Nephron (organoid): Measurements from ENCODE around the gene POLE.

Source experiments
- H3K27ac Mint-ChIP-seq, 3 experiments: 2 replicates each; pipeline ENCODE4 v1.8.0; 2020; ENCODE audit warnings: mixed read lengths in 3 of 3, mild to moderate bottlenecking in 2 of 3, moderate library complexity in 1 of 3
- H3K27me3 Mint-ChIP-seq: 2 replicates; pipeline ENCODE4 v1.8.0; 2021; ENCODE audit warnings: low read depth, mild to moderate bottlenecking, moderate library complexity, mixed read lengths
- H3K36me3 Mint-ChIP-seq: 2 replicates; pipeline ENCODE4 v1.8.0; 2020; ENCODE audit warnings: low read depth, mixed read lengths
- H3K4me1 Mint-ChIP-seq: 2 replicates; pipeline ENCODE4 v1.8.0; 2020; ENCODE audit warnings: mixed read lengths
- H3K4me3 Mint-ChIP-seq, 3 experiments: 2 replicates each; pipeline ENCODE4 v1.8.0; 2020; ENCODE audit warnings: mild to moderate bottlenecking in 3 of 3, mixed read lengths in 3 of 3, moderate library complexity in 2 of 3
- H3K9me3 Mint-ChIP-seq: 2 replicates; pipeline ENCODE4 v1.8.0; 2020; ENCODE audit warnings: mixed read lengths
- CTCF ChIP-seq, 3 experiments: fragments of 200-600 bp; sonication (generic); IDR thresholded peaks; one replicate each; pipeline ENCODE4 v1.5.0; 2021; ENCODE audit warnings: antibody characterized with exemption in 3 of 3; ENCODE audit not compliant: unreplicated experiment in 3 of 3

POLE gene

GRCh38 chr12:132646850-132647249 lies 40.3 kb downstream of the POLE start:
- Mint-ChIP-seq H3K27me3 (no peaks in the 10 kb centered on the region), H3K27ac (no peak overlapping the region), H3K36me3 (peaks cover 43% of the 10 kb centered on the region), H3K9me3 (no peaks in the 10 kb centered on the region), H3K4me3 (no peak overlapping the region), H3K4me1 (no peaks in the 10 kb centered on the region)
- no peak for TF ChIP-seq CTCF (IDR thresholded peaks at IDR 0.05; ENCODE audit: unreplicated experiment in 3 of 3)

GRCh38 chr12:132642846-132643835 lies 44.0 kb downstream of the POLE start:
- H3K36me3 Mint-ChIP-seq: peaks cover 55% of the 10 kb centered on the region
- no peak for TF ChIP-seq CTCF (IDR thresholded peaks at IDR 0.05; ENCODE audit: unreplicated experiment in 3 of 3)
- H3K4me3 Mint-ChIP-seq: no peak overlapping the region
- no peak overlapping the region for H3K27ac Mint-ChIP-seq
- H3K4me1 Mint-ChIP-seq: peaks cover 7% of the 10 kb centered on the region
- no peaks in the 10 kb centered on the region for H3K9me3 Mint-ChIP-seq
- no peaks in the 10 kb centered on the region for H3K27me3 Mint-ChIP-seq

- H3K27me3 Mint-ChIP-seq: no peaks in the 10 kb centered on the region
- H3K9me3 Mint-ChIP-seq: no peaks in the 10 kb centered on the region
- no peak for TF ChIP-seq CTCF (IDR thresholded peaks at IDR 0.05; ENCODE audit: unreplicated experiment in 3 of 3)
- H3K27ac Mint-ChIP-seq: no peak overlapping the region
- no peak overlapping the region for H3K4me3 Mint-ChIP-seq
- H3K36me3 Mint-ChIP-seq: peaks cover 57% of the 10 kb centered on the region
- peaks cover 7% of the 10 kb centered on the region for H3K4me1 Mint-ChIP-seq
Measured at GRCh38 chr12:132641811-132642650, 45.1 kb downstream of the POLE start.

- no peaks in the 10 kb centered on the region for H3K27me3 Mint-ChIP-seq
- H3K27ac Mint-ChIP-seq: no peak overlapping the region
- H3K4me3 Mint-ChIP-seq: no peak overlapping the region
- TF ChIP-seq CTCF (IDR thresholded peaks at IDR 0.05; ENCODE audit: unreplicated experiment in 3 of 3): no peak
- H3K36me3 Mint-ChIP-seq: peaks cover 63% of the 10 kb centered on the region
- no peaks in the 10 kb centered on the region for H3K9me3 Mint-ChIP-seq
- H3K4me1 Mint-ChIP-seq: peaks cover 7% of the 10 kb centered on the region
Measured at GRCh38 chr12:132640936-132641335, 46.2 kb downstream of the POLE start.

GRCh38 chr12:132639956-132640520 lies 47.1 kb downstream of the POLE start:
- H3K4me3 Mint-ChIP-seq: no peak overlapping the region
- H3K27me3 Mint-ChIP-seq: peaks cover 3% of the 10 kb centered on the region
- TF ChIP-seq CTCF (IDR thresholded peaks at IDR 0.05; ENCODE audit: unreplicated experiment in 3 of 3): no peak
- no peaks in the 10 kb centered on the region for H3K9me3 Mint-ChIP-seq
- peaks cover 7% of the 10 kb centered on the region for H3K4me1 Mint-ChIP-seq
- H3K27ac Mint-ChIP-seq: no peak overlapping the region
- H3K36me3 Mint-ChIP-seq: peaks cover 68% of the 10 kb centered on the region
